Measurements from ENCODE around the gene SLC23A2.

The SLC23A2 gene

DNA sequence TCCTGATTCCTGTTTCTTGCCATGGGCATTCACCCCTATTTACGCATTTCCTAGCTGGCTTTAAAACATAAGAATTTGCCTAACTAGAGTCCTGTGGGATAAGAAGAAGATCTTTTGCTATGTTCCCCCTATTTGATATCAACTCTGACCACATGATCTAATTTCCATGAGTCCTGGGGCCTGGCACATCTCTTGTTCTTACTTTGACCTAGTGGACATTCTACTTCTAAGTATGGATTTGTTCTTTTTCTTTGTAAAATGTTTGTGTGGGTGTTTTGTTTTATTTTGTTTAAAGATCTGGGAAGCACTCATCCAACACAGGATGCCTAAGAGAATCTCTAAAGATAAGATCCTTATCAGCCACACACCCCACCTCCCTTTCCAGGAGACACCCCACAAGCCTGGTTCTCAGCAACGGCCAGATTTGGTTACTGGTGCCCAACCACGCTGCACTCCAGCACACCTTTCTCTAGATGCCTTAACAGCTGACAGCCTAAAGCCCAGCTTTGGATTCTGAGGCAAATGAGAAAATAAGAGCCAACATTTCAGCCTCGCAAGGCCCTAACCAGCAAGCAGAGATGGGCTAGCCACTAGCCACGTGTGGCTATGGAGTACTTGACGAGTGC is 74.7 kb downstream of the SLC23A2 start:
- Histone ChIP-seq H3K4me2 (ENCODE audit: low read length) (no peak overlapping the region), H3K27ac (ENCODE audit: low read depth, low read length) (no peak overlapping the region), H3K4me3 (ENCODE audit: low read length) (no peak overlapping the region), H3K79me2 (ENCODE audit: control insufficient read depth, low read length) (peaks cover 17% of the 10 kb centered on the region), H3K9me2 (replicated peaks; ENCODE audit: control insufficient read depth, low read length) (no peaks in the 10 kb centered on the region), H3K9me3 (ENCODE audit: control insufficient read depth, insufficient read depth, low read length) (no peaks in the 10 kb centered on the region), H3K36me3 (ENCODE audit: control insufficient read depth, low read length) (peaks cover 40% of the 10 kb centered on the region), H3K27me3 (ENCODE audit: control insufficient read depth, low read length) (no peaks in the 10 kb centered on the region), H4K20me1 (ENCODE audit: control insufficient read depth, insufficient read depth, low read depth, low read length) (0 out of 2 replicates have a peak, but pooled peaks cover 6% of the 10 kb centered on the region), H3K4me1 (ENCODE audit: control insufficient read depth, low read length) (no peaks in the 10 kb centered on the region), H3F3A (ENCODE audit: control insufficient read depth, insufficient read depth) (no peaks in the 10 kb centered on the region)
- TF ChIP-seq, protein P1, sequence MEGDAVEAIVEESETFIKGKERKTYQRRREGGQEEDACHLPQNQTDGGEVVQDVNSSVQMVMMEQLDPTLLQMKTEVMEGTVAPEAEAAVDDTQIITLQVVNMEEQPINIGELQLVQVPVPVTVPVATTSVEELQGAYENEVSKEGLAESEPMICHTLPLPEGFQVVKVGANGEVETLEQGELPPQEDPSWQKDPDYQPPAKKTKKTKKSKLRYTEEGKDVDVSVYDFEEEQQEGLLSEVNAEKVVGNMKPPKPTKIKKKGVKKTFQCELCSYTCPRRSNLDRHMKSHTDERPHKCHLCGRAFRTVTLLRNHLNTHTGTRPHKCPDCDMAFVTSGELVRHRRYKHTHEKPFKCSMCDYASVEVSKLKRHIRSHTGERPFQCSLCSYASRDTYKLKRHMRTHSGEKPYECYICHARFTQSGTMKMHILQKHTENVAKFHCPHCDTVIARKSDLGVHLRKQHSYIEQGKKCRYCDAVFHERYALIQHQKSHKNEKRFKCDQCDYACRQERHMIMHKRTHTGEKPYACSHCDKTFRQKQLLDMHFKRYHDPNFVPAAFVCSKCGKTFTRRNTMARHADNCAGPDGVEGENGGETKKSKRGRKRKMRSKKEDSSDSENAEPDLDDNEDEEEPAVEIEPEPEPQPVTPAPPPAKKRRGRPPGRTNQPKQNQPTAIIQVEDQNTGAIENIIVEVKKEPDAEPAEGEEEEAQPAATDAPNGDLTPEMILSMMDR (IDR thresholded peaks at IDR 0.05; ENCODE audit: low read depth, low read length, poor library complexity, severe bottlenecking): no peak
- no peak for TF ChIP-seq EZH2phosphoT487 (IDR thresholded peaks at IDR 0.05; ENCODE audit: borderline replicate concordance, low read length)

DNA sequence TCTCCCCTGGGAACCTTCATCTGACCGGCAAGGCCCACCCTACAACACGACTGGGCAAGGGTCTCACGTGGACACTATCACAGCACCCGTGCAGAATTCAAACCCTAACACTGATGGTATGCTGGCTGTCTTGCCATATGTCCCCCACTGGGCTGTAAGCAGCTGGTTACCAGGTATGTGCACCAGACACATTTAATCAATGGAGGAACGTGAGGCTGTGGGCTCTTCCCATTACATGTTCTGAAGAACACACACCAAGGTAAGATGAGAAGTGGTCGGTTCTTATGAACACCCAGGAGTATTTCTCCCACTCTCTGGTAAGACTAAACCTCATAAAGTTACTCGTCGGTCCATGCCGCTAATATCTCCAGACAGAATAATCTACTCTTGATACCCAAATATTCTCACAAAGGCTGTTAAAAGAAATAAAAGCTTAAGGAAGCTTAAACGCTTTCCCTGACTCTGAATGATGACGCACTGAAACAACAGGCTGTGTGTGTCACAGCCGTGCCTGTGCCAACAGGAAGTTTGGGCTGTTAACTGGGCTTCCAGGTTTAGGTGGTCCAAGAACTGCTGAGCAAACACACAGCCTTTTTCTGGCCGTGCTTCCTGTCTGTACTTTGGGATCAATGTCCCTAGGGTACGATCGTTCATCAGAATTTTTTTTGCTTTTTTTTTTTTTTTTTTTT is 75.3 kb downstream of the SLC23A2 start:
- no peak for TF ChIP-seq EZH2phosphoT487 (IDR thresholded peaks at IDR 0.05; ENCODE audit: borderline replicate concordance, low read length)
- TF ChIP-seq, protein P1 (IDR thresholded peaks at IDR 0.05; ENCODE audit: low read depth, low read length, poor library complexity, severe bottlenecking): no peak
- Histone ChIP-seq H3K4me1 (ENCODE audit: control insufficient read depth, low read length) (no peaks in the 10 kb centered on the region), H3F3A (ENCODE audit: control insufficient read depth, insufficient read depth) (no peaks in the 10 kb centered on the region), H3K27me3 (ENCODE audit: control insufficient read depth, low read length) (no peaks in the 10 kb centered on the region), H3K9me2 (replicated peaks; ENCODE audit: control insufficient read depth, low read length) (no peaks in the 10 kb centered on the region), H4K20me1 (ENCODE audit: control insufficient read depth, insufficient read depth, low read depth, low read length) (peaks cover 6% of the 10 kb centered on the region; the same call in 1 of the 2 replicates), H3K79me2 (ENCODE audit: control insufficient read depth, low read length) (peaks cover 18% of the 10 kb centered on the region), H3K9me3 (ENCODE audit: control insufficient read depth, insufficient read depth, low read length) (no peaks in the 10 kb centered on the region), H3K36me3 (ENCODE audit: control insufficient read depth, low read length) (peaks cover 37% of the 10 kb centered on the region), H3K27ac (ENCODE audit: low read depth, low read length) (no peak overlapping the region), H3K4me3 (ENCODE audit: low read length) (no peak overlapping the region), H3K4me2 (ENCODE audit: low read length) (no peak overlapping the region)

DNA sequence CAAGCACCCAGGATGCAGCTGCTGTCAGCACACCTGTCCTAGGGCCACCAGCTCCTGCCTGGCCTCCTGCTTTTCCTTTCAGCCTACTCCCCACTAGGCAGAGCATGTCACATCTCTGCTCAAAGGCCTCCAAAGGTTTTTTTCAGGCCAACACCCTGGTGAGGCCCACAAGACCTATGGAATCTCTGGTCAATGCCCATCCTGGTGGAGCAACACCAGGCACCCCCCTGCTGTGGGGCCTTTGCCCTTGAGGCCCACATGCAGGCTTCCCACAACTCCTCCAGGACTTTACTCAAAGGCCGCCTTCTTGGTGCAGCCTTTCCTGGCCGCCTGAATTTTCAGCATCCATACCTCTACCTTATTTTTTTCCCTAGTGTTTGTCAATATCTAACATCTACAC is 76.9 kb downstream of the SLC23A2 start:
- H3K27ac ChIP-seq (ENCODE audit: low read depth, low read length): no peak overlapping the region
- H3K9me3 ChIP-seq (ENCODE audit: control insufficient read depth, insufficient read depth, low read length): no peaks in the 10 kb centered on the region
- H3F3A ChIP-seq (ENCODE audit: control insufficient read depth, insufficient read depth): no peaks in the 10 kb centered on the region
- H3K27me3 ChIP-seq (ENCODE audit: control insufficient read depth, low read length): no peaks in the 10 kb centered on the region
- TF ChIP-seq, protein P1 (IDR thresholded peaks at IDR 0.05; ENCODE audit: low read depth, low read length, poor library complexity, severe bottlenecking): no peak
- no peak for TF ChIP-seq EZH2phosphoT487 (IDR thresholded peaks at IDR 0.05; ENCODE audit: borderline replicate concordance, low read length)
- peaks cover 42% of the 10 kb centered on the region for H3K36me3 ChIP-seq (ENCODE audit: control insufficient read depth, low read length)
- no peak overlapping the region for H3K4me3 ChIP-seq (ENCODE audit: low read length)
- no peak overlapping the region for H3K4me2 ChIP-seq (ENCODE audit: low read length)
- H3K9me2 ChIP-seq (replicated peaks; ENCODE audit: control insufficient read depth, low read length): no peaks in the 10 kb centered on the region
- H3K4me1 ChIP-seq (ENCODE audit: control insufficient read depth, low read length): peaks cover 15% of the 10 kb centered on the region
- peaks cover 26% of the 10 kb centered on the region for H3K79me2 ChIP-seq (ENCODE audit: control insufficient read depth, low read length)
- peaks cover 10% of the 10 kb centered on the region for H4K20me1 ChIP-seq (ENCODE audit: control insufficient read depth, insufficient read depth, low read depth, low read length)
